NCI-H146 treated with DMSO at 0.1 percent for 48 hours (cell line): ENCODE data around the gene GPR37.

Experiments used
- DNase-seq: peaks from one replicate; lab custom pipeline; 2025; ENCODE audit not compliant: unreplicated experiment; lab: John Stamatoyannopoulos, UW

GPR37 gene

GRCh38 chr7:124724507-124725192 is 40.9 kb downstream of the GPR37 start:
- no peak for DNase-seq

- no peak for DNase-seq
Observed at GRCh38 chr7:124724079-124724478, 41.5 kb downstream of the GPR37 start.

GRCh38 chr7:124723012-124723411 is 42.6 kb downstream of the GPR37 start:
- no peak for DNase-seq

- DNase-seq = no peak
Observed at GRCh38 chr7:124722292-124722691, 43.3 kb downstream of the GPR37 start.

GRCh38 chr7:124720195-124720594 is 45.4 kb downstream of the GPR37 start:
- no peak for DNase-seq

GRCh38 chr7:124718032-124718766 is 47.4 kb downstream of the GPR37 start:
- no peak for DNase-seq

- no peak for DNase-seq
Observed at GRCh38 chr7:124716894-124717293, 48.7 kb downstream of the GPR37 start.

GRCh38 chr7:124713086-124713485 is 52.5 kb downstream of the GPR37 start:
- no peak for DNase-seq

GRCh38 chr7:124712017-124712416 is 53.6 kb downstream of the GPR37 start:
- DNase-seq = no peak

- DNase-seq = no peak
Observed at GRCh38 chr7:124702385-124702784, 63.2 kb downstream of the GPR37 start.

- no peak for DNase-seq
Observed at GRCh38 chr7:124701955-124702354, 63.6 kb downstream of the GPR37 start.

GRCh38 chr7:124700655-124701054 is 64.9 kb downstream of the GPR37 start:
- DNase-seq = no peak

GRCh38 chr7:124698964-124699363 is 66.6 kb downstream of the GPR37 start:
- DNase-seq = no peak

GRCh38 chr7:124697746-124698145 is 67.8 kb downstream of the GPR37 start:
- DNase-seq = no peak
